HG03565 (cell line): ENCODE results near the gene ETV2.
"Not testable (repeated sequence)": the region's sequence is repeated elsewhere in the genome, so short reads cannot be mapped to it uniquely, and the experiment has no call there.

ENCODE experiments used
- ATAC-seq: cut with Tn5 transposase; IDR thresholded peaks from one replicate; pipeline ENCODE4 v1.9.1; 2021; ENCODE audit warnings: mild to moderate bottlenecking, moderate library complexity; ENCODE audit not compliant: unreplicated experiment

ETV2 gene

DNA sequence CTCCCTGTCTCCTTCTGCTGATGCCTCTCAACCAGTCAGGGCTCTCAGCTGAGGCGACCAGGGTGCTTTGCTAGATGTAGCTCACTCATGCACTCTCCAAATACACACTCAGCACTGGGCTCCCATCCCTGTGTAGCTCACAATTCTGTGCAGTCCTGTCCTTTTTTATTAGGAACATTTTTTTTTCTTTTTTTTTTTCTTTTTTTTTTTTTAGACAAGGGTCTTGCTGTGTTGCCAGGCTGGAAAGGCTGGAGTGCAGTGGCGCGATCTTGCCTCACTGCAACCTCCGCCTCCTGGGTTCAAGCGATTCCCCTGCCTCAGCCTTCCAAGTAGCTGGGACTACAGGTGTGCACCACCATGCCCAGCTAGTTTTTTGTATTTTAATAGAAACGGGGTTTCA is 13.3 kb downstream of the ETV2 start:
- not testable (repeated sequence) for ATAC-seq

DNA sequence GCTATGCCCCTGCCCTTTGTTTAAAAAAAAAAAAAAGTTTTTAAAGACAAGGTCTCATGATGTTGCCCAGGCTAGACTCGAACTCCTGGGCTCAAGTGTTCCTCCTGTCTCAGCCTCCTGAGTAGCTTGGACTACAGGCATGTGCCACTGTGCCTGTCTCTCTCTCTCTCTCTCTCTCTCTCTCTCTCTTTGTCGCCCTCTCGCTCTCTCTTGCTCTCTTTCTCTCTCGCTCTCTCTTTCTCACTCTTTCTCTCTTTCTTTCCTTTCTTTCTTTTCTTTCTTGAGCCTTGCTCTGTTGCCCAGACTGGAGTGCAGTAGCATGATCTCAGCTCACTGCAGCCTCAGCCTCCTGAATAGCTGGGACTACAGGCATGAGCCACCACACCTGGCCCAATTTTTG is 14.1 kb downstream of the ETV2 start:
- ATAC-seq = no peak

DNA sequence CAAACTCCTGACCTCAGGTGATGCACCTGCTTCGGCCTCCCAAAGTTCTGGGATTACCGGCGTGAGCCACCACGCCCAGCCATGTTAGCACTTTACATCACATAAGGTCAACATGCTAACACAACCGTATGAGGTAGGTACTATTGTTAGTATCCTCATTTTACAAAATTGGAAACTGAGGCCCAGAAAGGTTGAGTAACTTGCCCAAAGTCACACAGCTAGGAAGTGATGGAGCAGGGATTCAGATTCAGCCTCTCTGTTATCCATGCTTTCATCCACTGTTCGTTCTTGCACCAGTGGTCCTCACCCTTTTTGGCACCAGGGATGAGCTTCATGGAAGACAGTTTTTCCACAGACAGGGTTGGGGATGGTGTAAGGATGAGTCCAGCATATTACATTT is 15.2 kb downstream of the ETV2 start:
- no peak for ATAC-seq

DNA sequence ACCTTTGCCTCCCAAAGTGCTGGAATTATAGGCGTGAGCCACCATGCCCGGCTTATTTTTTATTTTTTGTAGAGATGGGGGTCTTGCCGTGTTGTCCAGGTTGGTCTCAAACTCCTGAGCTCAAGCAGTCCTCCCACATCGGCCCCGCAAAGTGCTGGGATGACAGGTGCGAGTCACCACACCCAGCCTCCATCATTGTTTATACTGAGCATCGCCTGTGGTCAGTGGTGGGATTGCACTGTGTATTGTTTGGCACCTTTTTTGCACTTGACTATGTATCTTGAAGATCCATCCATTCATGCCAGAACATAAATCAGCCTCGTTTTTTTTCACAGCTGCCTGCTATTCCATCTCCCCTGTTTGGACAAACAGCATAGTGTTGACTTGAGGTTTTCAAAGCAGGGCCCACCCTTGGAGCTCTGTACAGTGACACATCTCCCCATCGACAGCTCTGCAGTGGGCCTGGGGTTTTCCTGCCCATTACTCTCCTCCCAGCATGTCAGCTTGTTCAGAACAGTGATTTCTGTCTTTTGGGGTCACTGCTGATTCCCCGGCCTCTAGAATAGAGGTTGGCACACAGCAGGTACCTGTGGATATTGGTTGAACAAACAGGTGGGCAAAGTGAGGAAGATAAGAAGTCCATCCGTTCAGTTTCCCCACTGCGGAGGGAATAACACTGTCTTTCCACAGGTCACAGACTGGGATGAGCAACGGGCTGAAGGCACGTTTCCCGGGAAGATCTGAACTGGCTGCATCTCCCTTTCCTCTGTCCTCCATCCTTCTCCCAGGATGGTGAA is 16.6 kb downstream of the ETV2 start:
- ATAC-seq = no peak

DNA sequence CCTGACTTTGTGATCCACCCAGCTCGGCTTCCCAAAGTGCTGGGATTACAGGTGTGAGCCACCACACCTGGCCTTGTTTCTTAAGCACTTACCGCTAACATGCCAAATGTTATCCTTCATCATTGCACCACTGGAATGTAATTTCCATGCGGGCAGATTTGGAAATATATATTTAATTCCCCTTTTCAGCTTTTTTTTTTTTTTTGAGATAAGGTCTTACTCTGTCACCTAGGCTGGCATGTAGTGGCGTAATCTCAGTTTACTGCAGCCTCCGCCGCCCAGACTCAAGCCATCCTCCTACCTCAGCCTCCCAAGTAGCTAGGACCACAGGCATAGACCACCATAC is 20.4 kb downstream of the ETV2 start:
- ATAC-seq = no peak

DNA sequence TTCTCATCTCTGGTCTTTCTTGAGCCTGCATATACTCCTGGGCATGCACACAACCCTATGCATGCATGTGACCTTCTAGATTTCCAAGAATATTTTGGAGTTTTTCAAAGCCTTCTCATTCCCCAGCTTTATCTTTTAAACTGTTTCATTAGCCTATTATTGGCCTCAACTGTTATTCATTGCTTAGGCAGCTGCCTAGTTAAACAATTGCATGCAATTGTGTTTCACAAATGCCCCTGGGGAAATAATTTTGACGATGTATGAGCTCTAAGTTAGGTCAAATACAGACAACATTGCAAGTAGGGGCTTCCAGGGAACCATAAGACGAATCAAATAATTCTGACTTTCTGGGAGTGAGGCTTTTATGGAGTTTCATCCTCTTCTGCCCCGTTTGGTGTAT is 22.4 kb downstream of the ETV2 start:
- no peak for ATAC-seq

DNA sequence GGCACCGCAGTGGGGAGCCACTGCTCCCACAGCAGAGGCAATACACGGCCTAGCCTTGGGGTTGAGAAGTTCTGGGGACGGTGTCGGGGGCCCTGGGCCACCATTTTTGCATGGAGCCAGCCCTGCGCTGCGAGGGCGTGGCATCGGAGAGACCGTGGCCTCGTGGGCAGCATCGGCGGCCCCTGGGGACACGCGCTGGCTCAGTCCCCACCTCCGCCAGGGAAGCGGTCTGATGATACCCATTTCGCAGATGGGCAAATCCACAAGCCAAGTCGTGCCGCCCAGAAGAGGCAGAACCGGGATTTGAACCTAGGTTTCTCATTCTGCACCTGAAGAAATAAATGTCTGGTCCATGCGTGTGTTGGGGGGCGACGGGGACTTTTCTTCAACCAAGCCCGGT is 23.6 kb downstream of the ETV2 start:
- no peak for ATAC-seq

DNA sequence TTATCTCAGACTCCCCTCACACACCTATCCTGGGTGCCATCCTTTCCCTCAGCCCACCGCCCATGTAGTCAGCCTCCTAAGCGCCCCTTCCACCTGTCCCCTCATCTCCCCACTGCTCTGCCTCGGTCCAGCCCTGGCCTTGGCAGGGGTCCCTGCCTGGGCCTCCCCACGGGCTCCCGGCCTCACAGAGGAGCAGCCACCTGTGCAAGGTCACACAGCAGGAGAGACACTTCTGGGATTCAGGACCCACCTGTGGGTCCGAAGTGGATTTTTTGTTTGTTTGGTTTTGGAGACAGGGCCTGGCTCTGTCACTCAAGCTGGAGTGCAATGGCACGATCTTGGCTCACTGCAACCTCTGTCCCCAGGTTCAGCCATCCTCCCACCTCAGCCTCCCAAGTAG is 24.1 kb downstream of the ETV2 start:
- ATAC-seq = no peak

DNA sequence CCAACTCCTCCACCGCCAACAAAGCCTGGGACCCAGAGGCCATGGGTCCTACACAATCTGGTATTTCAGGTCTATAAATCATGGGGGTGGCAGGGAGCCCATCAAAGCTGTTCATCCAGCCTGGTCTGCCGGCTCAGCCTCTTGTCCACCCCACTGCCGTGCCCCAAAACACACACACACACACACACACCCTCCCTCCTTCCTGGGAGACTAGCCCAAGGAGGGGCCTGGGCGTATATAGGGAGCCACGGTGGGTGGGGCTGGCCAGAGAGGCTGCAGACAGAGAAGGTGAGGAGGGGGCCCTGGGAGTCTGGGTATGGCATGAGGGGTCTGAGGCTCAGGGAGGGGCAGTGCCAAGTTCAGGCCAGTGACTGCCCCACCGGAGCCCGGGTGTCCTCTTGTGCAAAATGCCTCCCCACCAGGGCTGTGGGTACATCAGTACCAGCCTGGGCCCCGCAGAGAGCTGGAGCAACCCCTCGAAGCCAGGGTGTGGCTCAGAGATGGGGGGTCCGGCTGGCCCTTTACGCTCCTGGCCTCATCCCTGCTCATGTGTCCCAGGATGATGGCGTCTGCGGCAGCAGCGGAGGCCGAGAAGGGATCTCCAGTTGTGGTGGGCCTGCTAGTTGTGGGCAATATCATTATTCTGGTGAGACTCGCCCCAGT is 24.8 kb downstream of the ETV2 start, which contains the start of gene UPK1A:
UPK1A (plus strand) TSS at position 267 of the 663 bp plus-strand sequence; CDS start at position 563, 296 bp downstream.
- ATAC-seq = no peak

DNA sequence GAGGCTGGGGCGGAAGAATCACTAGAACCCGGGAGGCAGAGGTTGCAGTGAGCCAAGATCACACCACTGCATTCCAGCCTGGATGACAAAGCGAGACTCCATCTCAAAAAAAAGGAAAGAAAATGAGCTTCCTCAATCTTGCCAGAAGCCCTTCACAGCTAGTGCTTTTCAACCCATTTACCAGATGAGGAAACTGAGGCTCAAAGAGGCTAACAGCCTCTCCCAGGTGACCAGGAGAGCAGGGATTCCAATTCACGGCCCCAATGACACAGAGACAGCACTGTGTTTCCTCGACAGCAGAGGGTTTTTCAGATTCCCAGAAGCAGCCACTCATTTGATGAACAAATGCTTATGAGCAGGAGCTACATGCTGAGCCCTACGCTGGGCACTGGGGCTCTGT is 28.0 kb downstream of the ETV2 start:
- no peak for ATAC-seq

DNA sequence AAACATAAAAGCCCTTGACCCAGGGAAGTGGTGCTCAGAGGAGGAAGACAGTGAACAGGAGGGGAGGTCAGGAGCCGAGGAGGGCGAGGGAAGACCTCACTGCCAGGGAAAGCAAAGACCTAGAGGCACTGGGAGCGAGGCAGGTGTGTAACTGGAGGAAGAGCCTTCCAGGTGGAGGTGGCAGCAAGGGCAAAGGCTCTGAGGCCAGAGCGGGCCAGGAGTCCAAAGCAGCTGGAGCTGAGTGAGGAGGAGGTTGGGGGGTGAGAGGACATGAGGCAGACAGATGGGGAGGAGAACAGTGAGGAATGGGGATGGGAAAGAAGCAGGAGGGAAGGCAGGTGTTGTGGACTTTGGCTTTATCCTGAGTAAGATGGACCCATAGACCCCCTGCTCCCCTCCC is 28.4 kb downstream of the ETV2 start:
- no peak for ATAC-seq

DNA sequence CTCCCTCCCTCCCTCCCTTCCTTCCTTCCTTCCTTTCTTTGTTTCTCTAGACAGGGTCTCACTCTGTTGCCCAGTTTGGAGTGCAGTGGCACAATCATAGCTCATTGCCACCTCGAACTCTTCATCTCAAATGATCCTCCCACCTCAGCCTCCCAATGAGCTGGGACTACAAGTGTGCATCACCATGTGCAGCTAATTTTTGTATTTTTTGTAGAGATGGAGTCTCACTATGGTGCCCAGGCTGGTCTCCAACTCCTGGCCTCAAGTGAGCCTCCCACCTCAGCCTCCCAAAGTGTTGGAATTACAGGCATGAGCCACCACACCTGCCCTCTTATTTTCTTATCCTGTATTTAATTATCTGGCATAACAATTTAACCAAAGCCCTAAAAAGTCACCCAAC is 29.1 kb downstream of the ETV2 start:
- no peak for ATAC-seq

DNA sequence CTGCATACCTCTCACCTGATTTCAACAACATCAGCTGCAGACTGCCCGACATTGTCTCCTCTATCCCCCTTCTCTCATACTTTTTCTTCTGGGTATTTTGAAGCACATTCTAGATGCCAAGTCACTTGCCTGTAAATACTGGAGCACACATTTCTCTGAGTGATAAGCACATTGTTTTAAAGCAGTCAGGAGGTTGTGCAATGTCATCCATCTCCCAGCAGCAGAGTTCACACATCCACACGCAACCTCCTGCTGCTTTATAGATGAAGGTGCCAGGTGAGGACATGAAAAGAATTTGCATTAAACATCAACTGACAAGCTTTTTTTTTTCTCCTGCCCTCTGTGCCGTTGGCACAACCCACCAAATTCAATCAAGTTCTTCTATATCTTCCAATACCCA is 30.3 kb downstream of the ETV2 start:
- ATAC-seq = no peak

DNA sequence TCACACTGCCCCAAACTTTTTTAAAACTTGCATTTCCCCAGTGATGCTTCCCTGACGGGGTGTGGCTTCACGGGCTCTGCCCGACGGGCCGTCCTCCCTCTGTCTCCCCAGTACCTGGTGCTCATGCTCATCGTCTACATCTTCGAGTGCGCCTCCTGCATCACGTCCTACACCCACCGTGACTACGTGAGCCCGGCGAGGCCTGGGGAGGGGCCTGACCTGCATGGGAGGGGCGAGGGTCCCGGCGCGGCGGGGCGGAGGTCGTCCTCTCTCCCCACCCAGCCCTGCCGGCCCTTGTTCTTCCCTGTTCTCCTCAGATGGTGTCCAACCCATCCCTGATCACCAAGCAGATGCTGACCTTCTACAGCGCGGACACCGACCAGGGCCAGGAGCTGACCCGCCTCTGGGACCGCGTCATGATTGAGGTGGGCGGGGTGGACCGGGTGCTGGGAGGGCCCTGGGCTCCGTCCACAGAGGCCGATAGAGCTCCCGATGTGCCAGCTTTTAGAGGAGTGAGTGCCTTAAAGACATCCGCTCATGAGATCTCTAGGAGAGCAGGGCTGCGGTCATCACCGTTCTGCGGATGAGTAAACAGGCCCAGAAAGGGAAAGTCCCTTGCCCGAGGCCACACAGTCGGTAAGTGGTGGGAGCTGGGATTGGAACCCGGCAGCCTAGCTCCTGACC is 31.7 kb downstream of the ETV2 start:
- ATAC-seq = no peak

DNA sequence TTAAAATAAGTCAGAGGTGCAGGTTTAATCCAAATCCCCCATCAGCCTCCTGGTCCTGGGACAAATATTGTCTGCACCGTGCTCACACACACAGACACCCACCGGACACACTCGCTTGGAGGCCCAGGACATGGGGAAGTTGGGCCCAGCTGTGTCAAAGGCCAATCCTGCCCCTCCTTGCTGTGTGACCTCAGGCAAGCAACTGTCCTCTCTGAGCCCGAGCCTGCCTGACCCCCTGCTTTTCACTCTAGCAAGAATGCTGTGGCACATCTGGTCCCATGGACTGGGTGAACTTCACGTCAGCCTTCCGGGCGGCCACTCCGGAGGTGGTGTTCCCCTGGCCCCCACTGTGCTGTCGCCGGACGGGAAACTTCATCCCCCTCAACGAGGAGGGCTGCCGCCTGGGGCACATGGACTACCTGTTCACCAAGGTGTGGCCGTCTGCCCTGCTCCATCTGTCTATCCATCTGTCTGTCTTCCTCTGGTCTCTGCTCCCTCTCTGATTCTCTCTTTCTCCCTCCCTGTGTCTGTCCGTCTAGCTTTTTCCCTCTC is 34.1 kb downstream of the ETV2 start:
- ATAC-seq = no peak

DNA sequence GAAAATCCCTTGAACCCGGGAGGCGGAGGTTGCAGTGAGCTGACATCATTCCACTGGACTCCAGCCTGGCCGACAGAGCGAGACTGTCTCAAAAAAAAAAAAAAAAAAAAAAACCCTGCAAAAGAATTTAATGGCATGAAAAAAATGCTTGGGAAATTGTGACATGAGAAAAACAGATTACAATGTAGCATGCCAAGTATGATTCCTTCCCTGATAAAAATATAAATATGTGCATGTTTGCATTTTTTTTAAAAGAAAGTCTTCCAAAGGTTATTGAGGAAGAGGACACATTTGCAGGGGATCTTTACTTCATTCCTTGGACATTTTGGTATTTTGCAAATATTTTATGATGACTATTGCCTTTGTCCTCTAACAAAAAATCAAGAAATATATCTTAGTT is 48.3 kb downstream of the ETV2 start:
- ATAC-seq = no peak

DNA sequence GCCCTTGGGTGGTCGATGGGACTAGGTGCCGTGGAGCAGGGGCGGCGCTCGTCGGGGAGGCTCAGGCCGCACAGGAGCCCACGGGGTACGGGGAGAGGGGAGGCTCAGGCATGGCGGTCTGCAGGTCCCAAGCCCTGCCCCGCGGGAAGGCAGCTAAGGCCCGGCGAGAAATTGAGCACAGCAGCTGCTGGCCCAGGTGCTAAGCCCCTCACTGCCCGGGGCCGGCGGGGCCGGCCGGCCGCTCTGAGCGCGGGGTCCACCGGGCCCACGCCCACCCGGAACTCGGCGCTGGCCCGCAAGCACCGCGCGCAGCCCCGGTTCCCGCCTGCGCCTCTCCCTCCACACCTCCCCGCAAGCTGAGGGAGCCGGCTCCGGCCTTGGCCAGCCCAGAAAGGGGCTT is 49.6 kb downstream of the ETV2 start:
- not testable (repeated sequence) for ATAC-seq

DNA sequence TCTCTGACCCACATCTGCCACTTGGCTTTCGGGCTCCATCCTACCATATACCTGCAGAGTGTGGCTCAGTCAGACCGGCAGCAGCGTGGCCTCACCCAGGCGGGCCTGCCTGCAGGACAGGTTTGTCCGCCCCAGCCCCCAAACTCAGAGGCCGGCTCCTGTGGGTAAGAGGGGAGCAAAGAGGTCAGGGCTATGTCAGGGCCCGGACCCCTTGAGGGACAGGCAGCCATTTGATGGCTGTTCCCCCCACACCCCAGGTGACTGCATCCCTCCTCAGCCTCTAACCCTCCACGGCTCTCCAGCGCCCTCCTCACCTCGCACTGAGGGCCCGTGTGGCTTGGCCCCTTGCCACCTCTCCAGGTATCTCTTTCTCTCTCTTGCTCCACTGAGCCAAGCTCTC is 50.5 kb downstream of the ETV2 start:
- ATAC-seq = no peak

DNA sequence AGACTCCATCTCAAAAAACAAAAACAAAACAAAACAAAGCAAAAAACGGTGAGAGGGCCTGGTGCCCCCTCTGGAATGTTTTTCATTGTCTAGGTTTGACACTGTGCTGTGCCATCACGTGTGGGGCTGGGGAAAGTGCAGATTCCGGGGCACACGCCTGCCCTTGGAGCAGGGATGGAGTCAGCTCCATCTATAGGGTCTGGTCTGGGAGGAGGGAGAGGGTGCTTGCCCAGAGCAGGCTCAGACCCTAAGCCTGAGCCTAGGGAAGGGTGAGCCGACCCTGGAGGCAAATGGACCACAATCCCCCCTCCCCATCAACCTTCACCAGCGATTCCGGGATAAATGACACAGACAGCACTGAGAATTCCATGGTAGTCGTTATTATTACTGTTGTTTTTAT is 51.9 kb downstream of the ETV2 start:
- no peak for ATAC-seq

DNA sequence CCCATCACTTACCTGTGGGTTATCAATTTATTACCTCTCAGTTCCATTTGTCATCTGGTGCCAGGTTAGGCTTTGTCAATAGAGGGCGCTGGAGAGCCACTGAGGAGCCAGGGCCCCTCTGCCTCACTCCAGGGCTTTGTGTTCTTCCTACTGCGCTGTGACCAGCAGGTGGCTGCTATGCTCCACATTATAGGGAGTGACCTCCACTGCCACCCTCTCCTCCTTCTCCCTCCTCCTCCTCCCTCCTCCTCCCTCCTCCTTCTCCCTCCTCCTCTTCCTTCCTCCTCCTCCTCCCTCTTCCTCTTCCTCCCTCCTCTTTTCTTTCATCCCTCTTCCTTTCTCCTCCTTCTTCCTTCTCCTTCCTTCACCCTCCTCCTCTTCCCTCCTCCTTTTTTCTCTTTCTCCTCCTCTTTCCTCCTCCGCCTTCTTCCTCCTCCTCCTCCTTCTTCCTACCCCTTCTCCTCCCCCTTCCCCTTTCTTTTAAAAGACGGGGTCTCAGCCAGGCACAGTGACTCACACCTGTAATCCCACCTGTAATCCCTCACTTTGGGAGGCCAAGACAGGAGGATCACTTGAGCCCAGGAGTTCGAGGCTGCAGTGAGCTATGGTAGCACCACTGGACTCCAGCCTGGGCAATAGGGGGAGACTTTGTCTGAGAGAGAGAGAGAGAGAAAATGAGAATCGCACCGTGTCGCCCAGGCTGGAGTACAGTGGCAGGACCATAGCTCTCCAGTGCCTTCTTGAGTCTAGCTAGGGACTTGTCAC is 52.5 kb downstream of the ETV2 start:
- peak; percentile 69 for ATAC-seq
